ENCODE data around the gene TRIL. TPM values are rescaled to one million over a fixed set of nuclear protein-coding genes. Genes with fewer than 3 reads are reported as not detected.

The TRIL gene
- total RNA-seq, 1 donor from 2014 or later: 0.06 TPM

DNA sequence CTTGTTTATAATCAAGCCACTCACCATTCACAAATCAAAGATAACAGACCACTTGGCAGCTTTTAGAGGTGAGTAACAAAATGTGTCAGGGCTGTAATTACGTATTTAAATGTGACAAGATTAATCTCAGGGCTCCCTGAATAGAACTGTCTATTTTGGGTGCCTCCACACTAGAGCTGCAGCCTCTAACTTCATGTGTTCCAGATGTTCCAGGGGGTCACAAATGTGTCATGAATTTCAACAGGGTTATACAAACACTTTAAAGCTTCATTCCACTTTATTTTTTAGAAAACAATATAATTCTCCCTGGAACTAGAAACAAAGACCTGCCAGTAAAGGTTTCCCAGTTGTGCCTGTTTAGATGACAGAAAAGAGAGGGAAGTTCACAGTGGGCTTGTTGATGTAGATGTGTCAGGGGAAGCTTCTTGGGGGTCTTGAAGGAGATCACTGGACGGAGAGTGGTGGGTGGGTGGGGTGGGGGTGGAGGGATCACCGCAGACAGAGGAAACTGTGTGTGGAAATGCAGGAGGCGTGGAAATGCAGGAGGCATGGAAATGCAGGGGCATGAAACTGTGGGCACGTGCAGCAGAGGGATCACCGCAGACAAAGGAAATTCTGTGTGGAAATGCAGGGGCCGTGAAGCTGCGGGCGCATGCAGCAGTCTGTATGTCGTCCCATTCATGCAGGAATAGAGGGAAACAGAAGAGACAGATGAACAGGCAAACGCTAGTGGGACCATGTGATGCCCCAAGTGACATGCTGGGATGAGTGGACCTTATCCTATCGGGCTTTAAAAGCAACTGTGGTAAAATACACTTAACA is 42.0 kb upstream of the TRIL start:
- DNase-seq (ENCODE audit: low read depth): no peak
- H3K4me3 ChIP-seq (ENCODE audit: low read depth, low read length): no peak overlapping the region
- TF ChIP-seq, protein P1, sequence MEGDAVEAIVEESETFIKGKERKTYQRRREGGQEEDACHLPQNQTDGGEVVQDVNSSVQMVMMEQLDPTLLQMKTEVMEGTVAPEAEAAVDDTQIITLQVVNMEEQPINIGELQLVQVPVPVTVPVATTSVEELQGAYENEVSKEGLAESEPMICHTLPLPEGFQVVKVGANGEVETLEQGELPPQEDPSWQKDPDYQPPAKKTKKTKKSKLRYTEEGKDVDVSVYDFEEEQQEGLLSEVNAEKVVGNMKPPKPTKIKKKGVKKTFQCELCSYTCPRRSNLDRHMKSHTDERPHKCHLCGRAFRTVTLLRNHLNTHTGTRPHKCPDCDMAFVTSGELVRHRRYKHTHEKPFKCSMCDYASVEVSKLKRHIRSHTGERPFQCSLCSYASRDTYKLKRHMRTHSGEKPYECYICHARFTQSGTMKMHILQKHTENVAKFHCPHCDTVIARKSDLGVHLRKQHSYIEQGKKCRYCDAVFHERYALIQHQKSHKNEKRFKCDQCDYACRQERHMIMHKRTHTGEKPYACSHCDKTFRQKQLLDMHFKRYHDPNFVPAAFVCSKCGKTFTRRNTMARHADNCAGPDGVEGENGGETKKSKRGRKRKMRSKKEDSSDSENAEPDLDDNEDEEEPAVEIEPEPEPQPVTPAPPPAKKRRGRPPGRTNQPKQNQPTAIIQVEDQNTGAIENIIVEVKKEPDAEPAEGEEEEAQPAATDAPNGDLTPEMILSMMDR (conservative IDR thresholded peaks at IDR 0.05; ENCODE audit: low read depth, low read length): no peak

DNA sequence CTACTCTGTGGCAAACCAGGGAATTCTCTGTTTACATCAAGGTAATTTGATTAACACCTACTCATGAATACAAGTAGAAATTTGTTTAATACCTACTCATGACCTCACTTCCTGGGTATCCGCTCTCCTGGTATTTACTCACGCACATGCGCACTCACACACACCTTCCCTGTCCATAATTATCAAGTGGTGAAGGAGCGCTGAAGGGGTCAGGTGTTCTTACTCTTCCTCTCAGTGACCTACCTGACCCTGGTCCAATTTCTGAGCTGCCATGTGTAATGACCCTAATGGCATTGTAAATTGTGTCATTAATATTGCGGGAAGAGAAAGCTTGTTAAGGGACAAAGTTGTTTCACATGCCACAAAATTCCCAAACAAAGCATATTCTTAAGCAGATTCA is 41.3 kb upstream of the TRIL start:
- TF ChIP-seq, protein P1 (conservative IDR thresholded peaks at IDR 0.05; ENCODE audit: low read depth, low read length): no peak
- DNase-seq (ENCODE audit: low read depth): no peak
- H3K4me3 ChIP-seq (ENCODE audit: low read depth, low read length): no peak overlapping the region

DNA sequence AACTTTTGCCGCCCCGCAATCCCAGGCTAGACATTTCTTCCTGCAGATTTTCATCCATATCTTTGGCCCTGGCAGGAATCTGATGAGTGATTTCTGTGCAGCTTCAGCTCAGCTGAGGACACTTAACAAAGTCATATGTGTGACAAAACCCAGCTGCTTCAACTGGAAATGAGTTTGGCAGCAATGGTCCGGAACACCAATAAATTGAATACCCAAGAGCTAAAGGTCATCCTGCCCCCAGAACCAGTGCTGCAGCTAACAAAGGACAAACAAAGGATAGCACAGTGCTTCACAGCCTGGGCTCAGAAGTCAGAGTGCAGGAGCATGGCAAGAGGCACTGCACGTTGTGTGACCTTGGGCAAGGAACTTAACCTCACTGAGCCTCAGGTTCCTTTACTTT is 40.0 kb upstream of the TRIL start:
- DNase-seq (ENCODE audit: low read depth): no peak
- no peak overlapping the region for H3K4me3 ChIP-seq (ENCODE audit: low read depth, low read length)
- TF ChIP-seq, protein P1 (conservative IDR thresholded peaks at IDR 0.05; ENCODE audit: low read depth, low read length): no peak

DNA sequence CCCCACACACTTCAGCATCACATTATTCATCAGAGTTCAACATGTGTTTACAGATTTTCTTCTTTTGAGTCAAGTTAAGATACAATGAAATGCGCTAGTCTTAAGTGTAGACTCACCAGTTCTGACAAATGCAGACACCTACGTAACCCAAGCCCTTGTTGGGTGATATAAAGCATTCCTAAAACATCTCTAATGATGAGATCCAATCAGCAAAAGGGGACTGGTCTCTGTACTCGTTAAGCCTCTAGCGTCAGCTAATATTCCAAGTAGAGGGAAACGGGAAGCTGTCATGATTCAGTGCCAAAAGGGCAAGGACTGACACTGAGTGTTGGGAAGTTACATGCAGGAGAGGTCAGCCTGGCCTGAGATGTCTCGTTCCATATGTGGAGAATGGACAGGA is 38.7 kb upstream of the TRIL start:
- no peak for DNase-seq (ENCODE audit: low read depth)

DNA sequence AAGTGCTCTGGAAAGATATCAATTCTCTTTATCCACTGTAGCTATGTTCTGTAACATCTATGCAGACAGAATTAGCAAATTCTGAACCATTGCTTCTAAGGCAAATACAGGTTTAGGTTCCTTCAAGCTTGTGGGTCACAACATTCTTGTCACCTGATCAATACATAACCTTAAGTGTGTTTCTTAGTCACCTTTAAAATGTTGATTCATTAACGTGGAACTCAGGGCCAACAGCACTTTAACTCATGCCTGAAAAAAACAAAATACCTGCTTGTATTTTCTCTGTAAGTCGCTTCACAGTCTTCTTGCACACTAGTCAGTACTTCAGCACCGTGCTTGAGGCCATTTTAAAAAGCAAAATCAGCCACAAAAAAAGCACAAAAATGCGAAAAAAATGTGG is 35.2 kb upstream of the TRIL start:
- no peak for DNase-seq (ENCODE audit: low read depth)
- TF ChIP-seq, protein P1 (conservative IDR thresholded peaks at IDR 0.05; ENCODE audit: low read depth, low read length): no peak

More for the DNA sequence above, 38.7 kb upstream of the TRIL start:
- TF ChIP-seq, protein P1 (conservative IDR thresholded peaks at IDR 0.05; ENCODE audit: low read depth, low read length): no peak
- no peak overlapping the region for H3K4me3 ChIP-seq (ENCODE audit: low read depth, low read length)

DNA sequence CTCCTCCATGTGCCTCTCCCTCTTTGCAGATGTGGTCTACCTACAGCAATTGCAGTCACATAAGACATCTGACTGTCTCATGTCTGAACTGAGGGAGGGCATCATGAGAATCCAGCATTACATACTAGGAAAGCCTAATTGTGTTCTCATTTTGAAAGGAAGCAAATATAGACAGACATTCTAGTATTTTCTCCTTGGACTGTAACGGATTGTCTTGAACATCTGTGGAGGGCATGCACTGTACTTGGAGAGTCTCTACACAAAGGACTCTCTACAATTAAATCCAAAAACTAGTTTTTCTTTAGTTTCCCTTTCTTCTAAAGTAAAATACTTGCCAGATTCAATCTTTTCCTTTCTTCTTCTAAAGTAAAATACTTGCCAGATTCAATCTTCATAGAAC is 34.7 kb upstream of the TRIL start:
- no peak overlapping the region for H3K4me3 ChIP-seq (ENCODE audit: low read depth, low read length)
- TF ChIP-seq, protein P1 (conservative IDR thresholded peaks at IDR 0.05; ENCODE audit: low read depth, low read length): no peak
- DNase-seq (ENCODE audit: low read depth): no peak

More for the DNA sequence above, 35.2 kb upstream of the TRIL start:
- H3K4me3 ChIP-seq (ENCODE audit: low read depth, low read length): no peak overlapping the region

Measured in epithelial cell of proximal tubule (primary cell).